ENCODE data around the gene USHBP1. TPM values are rescaled to one million over a fixed set of nuclear protein-coding genes. Genes with fewer than 3 reads are reported as not detected.

USHBP1 gene
- total and polyA plus RNA-seq, 2 of the 13 experiments (the other 11 are each of a cell fraction or from before 2014, with no cell fraction given): 0.15 to 1.5 TPM

GRCh38 chr19:17243211-17243829 is 21.2 kb downstream of the USHBP1 start (continued):
- no peak for TF ChIP-seq ARID3A (IDR thresholded peaks at IDR 0.05; ENCODE audit: low read depth, low read length)
- no peak for TF ChIP-seq NCOA5 (CRISPR knock-in tag; IDR thresholded peaks at IDR 0.05)
- 0 out of 2 replicates have a peak, but pooled peaks have one; percentile 15 for TF ChIP-seq ZC3H13 (CRISPR knock-in tag; IDR thresholded peaks at IDR 0.05)
- no peak for TF ChIP-seq ATF2 (CRISPR knock-in tag; IDR thresholded peaks at IDR 0.05)
- peak; percentile 36 for TF ChIP-seq ZNF574 (CRISPR knock-in tag; IDR thresholded peaks at IDR 0.05)
- TF ChIP-seq, protein P1, sequence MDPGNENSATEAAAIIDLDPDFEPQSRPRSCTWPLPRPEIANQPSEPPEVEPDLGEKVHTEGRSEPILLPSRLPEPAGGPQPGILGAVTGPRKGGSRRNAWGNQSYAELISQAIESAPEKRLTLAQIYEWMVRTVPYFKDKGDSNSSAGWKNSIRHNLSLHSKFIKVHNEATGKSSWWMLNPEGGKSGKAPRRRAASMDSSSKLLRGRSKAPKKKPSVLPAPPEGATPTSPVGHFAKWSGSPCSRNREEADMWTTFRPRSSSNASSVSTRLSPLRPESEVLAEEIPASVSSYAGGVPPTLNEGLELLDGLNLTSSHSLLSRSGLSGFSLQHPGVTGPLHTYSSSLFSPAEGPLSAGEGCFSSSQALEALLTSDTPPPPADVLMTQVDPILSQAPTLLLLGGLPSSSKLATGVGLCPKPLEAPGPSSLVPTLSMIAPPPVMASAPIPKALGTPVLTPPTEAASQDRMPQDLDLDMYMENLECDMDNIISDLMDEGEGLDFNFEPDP (CRISPR knock-in tag; conservative IDR thresholded peaks at IDR 0.05): 0 out of 2 replicates have a peak, but pooled peaks have one; percentile 7
- TF ChIP-seq, protein P2, sequence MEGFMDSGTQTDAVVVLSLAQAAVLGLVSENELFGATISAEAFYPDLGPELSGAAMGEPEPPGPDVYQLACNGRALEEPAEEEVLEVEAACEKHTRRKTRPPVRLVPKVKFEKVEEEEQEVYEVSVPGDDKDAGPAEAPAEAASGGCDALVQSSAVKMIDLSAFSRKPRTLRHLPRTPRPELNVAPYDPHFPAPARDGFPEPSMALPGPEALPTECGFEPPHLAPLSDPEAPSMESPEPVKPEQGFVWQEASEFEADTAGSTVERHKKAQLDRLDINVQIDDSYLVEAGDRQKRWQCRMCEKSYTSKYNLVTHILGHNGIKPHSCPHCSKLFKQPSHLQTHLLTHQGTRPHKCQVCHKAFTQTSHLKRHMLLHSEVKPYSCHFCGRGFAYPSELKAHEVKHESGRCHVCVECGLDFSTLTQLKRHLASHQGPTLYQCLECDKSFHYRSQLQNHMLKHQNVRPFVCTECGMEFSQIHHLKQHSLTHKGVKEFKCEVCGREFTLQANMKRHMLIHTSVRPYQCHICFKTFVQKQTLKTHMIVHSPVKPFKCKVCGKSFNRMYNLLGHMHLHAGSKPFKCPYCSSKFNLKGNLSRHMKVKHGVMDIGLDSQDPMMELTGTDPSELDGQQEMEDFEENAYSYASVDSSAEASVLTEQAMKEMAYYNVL (CRISPR knock-in tag; IDR thresholded peaks at IDR 0.05; ENCODE audit: borderline replicate concordance): no peak
- no peak for TF ChIP-seq ZNF570 (CRISPR knock-in tag; IDR thresholded peaks at IDR 0.05; ENCODE audit: borderline replicate concordance)
- no peak for TF ChIP-seq ZNF280D (CRISPR knock-in tag; IDR thresholded peaks at IDR 0.05)
- TF ChIP-seq ZNF878 (CRISPR knock-in tag; IDR thresholded peaks at IDR 0.05): peak; percentile 5; the same call in 1 of the 2 replicates
- TF ChIP-seq ZNF879 (CRISPR knock-in tag; IDR thresholded peaks at IDR 0.05): no peak
- no peak for TF ChIP-seq BRD4 (CRISPR knock-in tag; IDR thresholded peaks at IDR 0.05)
- no peak for TF ChIP-seq SIX4 (CRISPR knock-in tag; IDR thresholded peaks at IDR 0.05)
- 0 out of 2 replicates have a peak, but pooled peaks have one; percentile 4 for TF ChIP-seq KLF12 (CRISPR knock-in tag; IDR thresholded peaks at IDR 0.05; ENCODE audit: borderline replicate concordance)
- no peak for TF ChIP-seq NR2C2 (CRISPR knock-in tag; IDR thresholded peaks at IDR 0.05; ENCODE audit: borderline replicate concordance)

All from HepG2 (cell line).